IPS-NIHi7 (cell line): ENCODE measurements around the gene BCL2L11.

Experiments
- DNase-seq: peaks from one replicate; pipeline ENCODE4 v3.0.0; 2012; ENCODE audit warnings: mixed read lengths; ENCODE audit errors: extremely low spot score

BCL2L11 gene

DNA sequence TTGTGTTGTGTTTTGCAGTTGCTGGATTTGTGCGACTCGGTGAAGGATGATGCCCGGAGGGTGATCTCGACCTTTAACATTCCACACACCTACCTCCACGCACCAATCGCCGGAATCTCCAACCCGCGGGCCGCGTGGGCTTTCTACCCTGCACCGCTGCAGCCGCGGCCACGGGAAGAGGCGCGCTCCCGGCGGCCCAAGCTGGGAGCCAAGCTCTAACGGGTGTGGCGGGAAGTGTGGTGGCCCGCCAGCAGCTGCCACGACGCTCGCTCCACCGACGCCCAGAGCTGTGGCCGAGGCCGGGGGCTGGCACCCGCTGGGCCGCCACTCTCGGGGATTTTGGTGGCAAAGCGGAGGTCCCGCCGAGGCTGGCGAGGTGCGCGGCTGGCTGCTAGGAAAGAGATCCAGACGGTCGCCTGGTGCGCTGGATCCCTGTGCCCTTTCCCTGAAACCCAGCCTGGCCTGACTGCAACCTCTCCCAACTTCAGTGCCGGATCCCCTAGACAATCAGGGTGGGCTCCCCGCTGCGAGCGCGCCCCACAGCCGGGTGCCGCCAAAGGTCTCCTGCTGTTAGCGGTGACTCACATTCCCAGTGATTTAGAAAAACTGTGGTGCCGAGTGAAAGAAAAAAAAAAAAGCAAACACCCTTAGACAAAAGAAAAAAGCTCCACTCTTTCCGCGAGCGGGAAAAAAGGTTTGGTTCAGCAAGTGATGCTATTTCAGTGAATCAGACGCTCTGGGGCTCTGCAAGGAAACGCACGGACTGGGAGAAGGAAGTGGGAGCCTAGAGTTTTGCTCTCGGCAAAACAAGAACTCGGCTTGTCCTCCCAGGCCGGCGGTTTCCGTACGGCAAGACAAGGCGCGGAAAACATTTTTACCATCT is 2.9 kb upstream of the BCL2L11 start:
- no peak for DNase-seq

DNA sequence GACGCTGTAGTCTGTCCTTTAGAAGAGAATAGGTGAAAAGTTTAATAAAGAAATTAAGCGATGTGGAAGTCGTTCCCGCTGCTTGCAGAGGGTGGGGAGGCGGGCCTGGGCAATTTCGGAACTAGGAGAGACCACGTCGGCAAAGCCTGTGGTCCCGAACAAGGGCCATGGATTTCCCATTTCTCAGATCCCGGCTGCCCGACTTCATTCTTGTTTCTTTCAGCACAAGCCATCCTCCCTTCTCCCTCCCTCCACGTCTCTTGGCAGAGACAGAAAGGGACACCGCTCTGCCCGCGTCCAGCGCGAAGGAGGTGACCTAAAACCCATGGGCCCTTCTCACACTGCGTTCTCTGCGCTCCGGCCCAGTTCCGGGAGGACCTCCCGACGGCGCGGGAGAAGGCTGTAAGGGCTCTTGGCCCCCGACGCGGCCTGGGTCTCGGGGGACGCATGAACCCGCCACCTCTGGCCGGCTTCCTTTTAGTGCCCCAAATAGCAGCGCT is 2.2 kb upstream of the BCL2L11 start:
- no peak for DNase-seq

DNA sequence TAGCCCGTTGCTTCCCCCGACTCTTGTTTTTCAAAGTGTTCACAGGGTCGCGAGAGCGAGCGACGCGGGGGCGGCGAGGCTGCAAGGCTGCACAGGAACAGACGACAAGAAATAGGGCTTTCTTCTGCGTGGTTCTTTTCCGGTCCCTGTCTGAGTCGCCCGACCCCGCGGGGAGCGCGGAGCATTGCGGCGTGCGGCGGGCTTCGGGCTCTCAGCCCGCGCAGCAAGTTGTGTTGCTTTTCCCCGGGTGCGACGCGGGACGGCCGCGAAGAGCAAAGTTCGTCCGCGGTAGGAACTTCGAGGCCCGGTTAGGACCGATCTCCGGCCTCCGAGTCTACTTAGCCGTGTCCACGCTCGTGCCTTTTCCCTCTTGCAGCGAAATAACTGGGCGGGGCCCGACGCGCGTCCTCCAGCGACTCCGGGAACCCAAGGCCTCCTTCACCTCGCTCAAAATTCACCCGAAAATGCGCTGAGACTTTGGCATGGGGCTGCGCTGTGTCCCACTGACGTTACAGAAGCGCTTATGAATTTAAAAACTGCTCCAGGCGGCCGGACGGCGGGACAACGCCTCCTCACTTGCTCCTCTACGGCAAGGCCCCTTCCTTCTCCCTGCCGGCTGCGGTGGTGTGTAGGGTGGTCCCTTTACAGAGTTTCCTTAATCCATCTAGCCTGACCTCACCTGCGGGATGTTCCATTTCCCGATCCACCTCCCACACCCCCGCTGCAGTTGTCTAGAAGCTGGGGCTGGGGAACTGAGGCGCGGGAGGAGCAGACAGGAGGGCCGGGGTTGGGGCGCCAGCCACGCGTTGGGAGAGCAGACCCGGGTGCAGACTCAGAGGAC is 1.5 kb upstream of the BCL2L11 start:
- DNase-seq: no peak

DNA sequence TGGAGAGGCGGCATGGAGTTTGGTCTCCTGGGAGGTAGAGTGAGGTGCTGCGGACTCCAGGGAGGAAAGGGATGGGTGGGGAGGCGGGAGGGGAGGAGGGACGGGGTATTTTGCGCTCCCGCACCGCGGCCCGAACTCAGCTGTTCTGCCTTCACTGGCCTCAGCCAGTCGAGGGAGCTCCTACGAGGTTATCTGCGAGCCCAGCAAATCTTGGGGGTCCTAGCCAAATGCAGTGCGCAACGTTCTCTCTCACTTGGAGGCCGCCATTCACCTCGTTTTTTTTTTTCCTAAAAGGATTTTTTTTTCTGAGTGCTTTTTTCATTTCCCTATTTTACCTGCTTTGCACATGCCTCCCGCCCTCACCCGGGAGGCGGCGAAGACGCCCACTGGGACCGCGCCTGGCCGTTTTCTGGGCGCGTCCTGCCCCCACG is 877 bp upstream of the BCL2L11 start:
- no peak for DNase-seq

DNA sequence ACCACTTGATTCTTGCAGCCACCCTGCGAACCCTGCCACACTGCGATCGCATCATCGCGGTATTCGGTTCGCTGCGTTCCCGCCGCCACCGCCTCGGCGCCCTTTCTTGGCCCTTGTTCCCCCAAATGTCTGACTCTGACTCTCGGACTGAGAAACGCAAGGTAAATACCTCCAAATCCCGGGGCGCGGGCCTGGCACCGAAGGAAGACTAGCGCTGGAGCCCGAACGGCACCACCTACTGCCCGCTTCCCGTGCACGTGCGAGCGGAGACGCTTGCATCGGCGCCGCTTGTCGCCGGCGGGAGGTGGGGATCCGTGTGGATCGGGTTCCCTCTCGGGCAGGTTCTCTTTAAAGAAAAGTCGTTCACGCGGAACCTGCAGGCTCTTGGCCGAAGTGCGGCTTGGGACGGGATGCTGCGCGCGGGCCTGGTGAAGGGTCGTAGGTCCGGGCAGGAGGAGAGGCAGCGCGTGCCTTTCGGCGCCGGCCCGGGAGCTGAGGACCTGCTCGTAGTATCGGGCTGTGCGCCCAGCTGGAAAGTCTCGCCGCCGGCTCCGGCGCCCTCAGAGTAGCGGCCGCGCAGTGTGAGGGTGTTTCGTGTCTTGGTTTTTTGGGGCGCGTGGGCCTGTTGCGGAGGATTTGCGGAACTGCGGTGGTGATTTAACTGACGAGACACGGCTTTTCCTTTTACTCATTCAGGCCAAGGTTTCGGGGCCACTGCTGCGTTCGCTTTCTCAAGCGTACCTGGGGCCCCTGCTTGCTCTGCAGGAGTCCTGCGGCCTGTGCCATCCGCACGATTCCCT is 514 bp downstream of the BCL2L11 start:
- DNase-seq: no peak

DNA sequence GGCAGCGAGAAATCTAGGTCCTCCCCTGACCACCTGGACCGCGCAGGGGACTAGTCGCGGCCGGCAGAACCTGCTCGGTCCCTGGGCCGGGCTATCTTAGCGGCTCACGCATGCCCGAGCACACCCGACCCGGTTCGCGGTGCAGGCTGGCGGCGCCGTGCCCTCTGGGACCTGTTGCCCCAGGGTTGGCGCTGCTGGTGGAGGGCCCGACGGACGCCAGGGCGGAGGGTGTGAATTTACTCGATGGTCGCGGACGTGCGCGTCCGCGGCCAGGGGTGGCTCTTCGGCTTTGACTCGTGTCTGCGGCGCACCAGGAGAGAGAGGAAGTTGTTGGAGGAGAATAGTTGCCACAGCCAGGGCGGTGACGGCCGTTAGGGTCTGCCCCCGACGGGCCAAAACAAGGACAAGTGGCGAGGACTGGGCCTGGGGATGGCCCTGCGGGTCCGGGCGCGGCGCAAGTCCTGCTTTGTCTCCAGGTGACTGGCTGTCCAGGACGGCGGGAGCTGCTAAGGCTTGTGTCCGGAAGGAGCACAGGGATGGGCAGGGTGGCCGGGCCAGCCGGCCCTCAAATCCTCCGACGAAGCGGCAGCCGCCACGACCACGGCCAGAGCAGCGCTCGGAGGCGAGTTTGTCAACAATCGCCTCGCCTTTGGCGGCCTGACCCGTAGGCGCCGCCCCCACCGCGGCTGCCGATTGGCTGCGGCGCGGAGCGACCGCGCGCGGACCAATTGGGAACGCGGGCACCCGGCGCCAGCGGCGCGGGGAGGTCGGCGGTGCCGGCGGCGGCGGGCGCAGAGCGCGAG is 1.3 kb downstream of the BCL2L11 start:
- peak; percentile 89 for DNase-seq

DNA sequence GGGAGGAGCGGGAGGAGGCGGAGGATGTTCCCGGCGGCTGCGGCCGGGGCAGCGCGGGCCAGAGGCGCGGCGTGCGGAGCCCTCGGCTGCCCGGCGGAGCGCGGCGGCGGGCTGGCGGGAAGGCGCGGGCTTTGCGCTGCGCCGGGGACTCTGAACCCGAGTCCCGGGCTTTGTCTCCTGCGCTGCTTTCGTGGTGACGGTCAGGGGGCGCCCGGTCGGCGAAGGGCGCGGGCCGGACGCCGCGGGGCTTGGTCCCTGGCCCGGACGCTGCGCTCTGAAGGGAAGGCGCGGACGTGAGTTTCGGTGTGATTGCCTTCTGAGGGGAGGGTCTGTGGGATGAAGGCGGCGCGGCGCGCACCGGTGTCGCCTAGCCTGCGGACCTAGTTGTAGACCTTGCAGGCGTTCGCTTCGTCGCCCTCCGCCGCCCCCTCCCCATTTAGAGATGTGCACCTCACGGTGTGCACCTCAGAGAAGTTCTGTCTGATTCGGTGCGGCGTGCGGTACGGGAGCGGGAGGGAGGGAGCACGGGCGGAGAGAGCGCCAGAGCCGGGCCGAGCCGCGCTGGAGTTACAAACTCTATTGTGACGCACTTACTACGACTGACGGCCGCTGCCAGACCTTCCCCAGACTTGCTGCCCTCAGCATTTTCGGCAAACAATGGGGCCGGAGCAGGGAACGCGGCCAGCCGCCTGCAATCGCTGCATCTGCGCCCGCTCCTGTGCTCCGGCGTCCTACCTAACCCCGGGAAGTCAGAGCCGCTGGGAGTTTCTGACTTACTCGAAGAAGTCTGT is 2.1 kb downstream of the BCL2L11 start:
- DNase-seq: peak; percentile 72

DNA sequence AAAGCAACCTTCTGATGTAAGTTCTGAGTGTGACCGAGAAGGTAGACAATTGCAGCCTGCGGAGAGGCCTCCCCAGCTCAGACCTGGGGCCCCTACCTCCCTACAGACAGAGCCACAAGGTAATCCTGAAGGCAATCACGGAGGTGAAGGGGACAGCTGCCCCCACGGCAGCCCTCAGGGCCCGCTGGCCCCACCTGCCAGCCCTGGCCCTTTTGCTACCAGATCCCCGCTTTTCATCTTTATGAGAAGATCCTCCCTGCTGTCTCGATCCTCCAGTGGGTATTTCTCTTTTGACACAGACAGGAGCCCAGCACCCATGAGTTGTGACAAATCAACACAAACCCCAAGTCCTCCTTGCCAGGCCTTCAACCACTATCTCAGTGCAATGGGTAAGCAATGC is 3.0 kb downstream of the BCL2L11 start:
- DNase-seq: no peak

DNA sequence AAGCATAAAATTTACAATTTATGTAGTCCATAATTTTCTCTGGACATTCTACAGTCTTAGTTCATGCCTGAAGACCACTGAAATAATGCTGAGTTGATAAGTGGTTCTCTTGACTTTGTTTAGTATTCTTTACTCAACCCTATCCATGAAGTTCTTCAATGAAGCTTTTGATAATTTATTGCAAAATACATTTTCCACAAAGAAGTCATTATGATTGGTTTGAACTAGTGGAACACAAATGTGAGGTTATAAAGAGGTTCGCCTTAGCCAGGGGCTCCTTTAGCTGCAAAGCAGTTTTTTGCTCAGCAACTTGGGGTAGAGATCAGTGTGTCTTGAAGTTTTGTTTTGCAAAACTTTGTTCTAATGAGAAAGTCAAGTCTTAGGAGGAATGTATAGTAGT is 5.9 kb downstream of the BCL2L11 start:
- no peak for DNase-seq

DNA sequence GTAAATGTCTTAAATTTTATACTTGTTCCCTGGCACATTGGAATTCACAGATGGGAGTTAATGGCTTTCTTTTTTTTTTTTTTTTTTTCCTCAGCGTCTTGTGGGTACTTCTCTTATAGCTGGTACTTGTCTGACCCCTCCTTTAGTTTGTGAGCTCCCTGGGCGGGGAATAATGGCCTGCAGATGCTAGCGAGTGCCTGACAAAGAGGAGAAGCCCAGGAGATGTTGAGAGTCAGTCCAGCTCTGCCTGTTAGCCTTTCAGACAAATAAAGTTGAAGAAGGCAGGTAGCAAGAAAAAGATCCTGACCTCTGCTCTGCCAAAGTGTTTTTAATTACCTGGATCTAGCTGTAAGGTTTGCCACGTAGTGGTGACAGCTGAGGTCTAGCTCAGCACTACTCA is 6.6 kb downstream of the BCL2L11 start:
- no peak for DNase-seq

DNA sequence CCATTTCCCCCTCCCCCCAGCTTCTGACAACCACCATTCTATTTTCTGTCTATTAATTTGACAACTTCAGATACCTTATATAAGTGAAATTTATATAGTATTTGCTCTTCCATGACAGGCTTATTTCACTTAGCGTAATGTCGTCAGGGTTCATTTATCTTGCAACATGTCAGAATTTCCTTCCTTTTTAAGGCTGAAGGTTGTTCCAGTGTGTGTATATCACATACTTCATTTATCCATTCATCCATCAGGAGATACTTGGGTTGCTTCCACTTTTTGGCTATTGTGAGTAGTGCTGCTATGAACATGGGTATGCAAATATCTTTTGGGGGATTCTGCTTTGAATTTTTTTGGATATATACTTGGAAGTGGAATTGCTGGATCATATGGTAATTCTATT is 7.4 kb downstream of the BCL2L11 start:
- DNase-seq: no peak

DNA sequence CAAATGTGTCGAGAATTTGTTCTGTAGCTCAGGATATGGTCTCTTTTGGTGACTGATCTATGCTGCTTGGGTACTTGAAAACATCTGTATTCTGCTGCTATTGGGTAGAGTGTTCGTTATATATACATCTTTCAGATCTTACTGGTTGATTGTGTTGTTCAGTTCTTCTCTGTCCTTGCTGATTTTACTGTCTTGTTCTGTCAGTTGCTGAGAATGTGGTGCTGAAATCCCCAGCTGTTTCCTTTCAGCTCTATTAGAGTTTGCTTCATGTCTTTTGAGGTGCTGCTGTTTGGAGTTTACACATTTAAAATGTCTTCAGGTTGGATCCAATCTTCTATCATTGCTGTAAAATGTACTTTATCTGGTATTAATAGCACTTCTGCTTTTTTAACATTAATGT is 12.9 kb downstream of the BCL2L11 start:
- no peak for DNase-seq

DNA sequence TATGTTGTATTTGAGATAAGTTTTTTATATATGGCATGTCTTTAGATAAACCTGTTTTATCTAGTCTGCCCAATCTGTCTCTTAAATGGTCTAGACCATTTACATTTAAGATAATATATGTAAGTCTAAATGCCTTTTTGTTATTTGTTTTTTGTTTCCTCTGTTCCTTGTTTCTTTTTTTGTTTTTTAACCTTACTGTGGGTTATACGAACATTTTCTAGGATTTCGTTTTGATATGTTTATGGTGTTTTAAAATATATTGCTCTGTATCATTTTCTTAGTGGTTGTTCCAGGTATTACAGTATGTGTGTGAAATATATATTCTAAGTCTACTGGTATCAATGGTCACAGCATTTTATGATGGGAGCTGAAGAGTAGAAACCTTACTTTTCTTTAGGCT is 13.3 kb downstream of the BCL2L11 start:
- DNase-seq: no peak

DNA sequence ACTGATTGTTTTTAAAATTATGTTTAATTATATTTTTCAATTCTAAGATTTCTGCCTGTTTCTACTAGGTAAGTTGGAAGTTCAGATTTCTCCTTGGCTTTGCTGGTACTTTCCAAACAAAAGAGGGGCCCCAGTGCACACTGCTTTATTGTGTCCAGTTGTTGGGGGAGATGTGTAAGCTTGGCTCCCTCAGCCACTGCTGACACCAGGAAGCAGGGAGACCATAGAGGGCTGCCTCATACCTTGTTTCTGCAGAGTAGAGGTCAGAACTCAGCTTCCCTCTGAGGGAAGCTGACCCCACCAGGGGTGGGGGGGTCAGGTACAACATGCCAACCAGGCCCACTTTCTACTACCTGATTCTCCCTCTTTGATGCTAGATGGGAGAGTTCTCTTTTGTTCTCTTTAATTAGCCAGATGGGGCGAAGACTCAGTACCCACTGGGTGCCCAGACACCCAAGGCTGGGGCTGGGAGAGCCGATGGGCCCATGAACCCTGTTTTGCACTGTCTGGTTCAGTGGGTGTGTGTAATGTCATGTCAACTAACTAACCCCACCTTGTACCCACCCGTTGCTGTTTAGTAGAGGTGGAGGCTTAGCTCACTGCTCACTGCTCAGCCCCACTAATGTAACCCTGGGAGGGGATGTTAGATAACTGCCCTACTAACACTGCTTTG is 14.7 kb downstream of the BCL2L11 start:
- no peak for DNase-seq

DNA sequence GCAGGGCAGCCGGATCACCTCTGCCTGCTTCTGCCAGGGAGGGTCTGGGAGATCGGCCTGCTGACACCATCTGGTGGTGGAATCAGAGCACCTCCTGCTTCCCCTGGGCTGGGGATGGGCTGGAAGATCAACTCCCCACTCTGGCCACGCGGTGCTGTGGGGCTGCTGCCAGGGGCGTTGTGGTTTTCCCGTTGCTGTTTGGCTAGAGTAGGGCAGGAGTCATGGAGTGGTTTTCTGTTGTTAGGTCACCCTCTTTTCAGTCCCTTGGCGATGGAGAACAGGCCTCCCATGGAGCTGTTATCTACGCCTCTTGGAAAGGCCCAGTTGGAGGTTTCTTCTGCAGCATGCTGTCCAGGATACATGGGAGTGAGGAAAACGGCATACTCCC is 15.2 kb downstream of the BCL2L11 start:
- DNase-seq: peak; percentile 59

DNA sequence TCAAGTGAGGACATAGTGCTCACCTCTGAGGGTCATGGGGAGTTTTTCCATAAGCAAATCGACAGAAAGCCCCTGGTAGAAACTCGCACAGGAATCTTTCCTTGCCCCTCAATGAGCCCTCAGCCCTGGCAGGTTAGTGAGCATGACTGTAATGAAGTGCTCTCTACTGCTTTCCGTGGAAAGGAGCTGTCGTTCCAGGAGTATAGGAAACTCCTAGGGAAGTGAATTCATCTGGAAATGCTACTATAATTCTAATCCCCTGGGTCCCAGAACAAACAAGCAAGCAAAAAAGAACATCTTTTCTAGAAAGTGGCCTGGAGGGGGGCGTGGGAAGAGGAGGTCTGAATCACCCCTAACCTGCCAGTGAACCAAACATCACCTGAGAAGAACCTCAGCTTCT is 18.1 kb downstream of the BCL2L11 start:
- DNase-seq: no peak

DNA sequence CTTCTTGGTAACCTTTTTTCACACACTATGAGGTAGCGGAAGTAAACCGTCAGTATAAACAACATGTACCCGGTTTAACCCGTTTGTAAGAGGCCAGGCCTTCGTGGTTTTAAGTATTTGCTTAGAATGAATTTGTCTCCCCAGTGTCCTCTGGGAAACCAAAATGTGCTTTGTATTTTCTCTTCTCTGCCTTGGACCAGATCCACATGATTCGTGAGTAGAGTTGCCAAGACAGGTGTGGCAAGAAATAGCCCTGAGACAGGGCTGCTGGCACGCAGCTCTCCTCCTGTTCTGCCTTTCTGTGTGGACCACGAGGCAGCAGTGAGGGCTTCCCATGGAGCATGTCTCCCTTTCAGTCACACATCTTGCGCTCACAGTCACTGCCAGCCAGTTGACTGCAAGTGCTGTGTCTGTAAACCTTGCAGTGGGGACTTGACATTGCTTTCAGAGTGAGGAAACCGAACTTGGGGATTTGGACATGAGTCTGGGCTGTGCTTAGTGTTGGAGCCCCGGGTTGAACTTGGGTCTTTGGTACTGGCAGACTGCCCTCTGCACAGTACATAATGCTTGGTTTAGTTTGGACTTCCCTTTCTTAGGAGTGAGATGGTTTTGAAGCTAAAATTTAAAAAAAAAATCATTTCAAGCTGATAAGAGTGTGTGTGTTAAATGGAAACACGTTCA is 19.1 kb downstream of the BCL2L11 start:
- no peak for DNase-seq

DNA sequence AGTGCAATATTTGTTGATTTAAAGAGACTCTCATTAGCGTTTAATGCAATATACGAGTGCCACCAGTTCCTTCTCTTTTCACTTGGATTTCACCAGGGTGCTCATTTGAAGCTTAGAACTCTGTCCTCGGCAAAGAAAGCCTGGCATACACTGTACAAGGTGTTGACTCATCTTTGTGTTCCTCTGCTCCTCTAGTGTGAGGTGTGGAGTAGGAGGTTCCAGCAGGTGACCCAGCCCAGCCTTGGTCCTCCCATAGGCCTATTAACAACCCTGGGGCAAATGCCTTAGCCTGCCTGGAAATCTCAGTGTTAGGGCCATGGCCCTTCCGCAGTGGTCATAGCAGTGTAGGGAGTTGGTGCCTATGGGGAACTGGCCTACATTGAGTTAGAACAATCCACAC is 20.1 kb downstream of the BCL2L11 start:
- no peak for DNase-seq

DNA sequence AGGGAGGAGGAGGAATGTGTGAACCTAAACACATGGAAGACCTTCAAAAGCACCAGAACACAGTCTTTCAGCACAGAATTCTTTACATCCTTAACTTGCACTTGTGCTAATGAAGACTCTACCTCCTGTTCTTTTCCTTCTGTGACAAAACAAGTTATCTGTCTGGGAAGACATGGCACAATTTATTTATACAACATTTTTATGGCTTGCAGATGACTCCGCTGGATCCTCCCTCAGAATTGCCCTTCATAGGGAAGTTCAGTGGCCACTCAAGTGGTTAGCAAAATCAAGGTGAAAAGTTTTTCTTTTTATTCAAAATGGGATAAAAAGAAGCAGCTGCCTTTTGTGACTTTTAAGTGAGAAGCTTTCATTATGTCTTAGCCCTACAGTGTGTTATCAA is 21.4 kb downstream of the BCL2L11 start:
- no peak for DNase-seq
